ENCODE data around the gene ILK. TPM values are rescaled to one million over a fixed set of nuclear protein-coding genes. Genes with fewer than 3 reads are reported as not detected.

ILK gene
- total RNA-seq, 1 donor from 2014 or later = 209 TPM

- no peak for TF ChIP-seq EZH2 (IDR thresholded peaks at IDR 0.05; ENCODE audit: insufficient read depth, low read length)
- no peak for TF ChIP-seq CTCF (IDR thresholded peaks at IDR 0.05; ENCODE audit: insufficient read depth, low read depth, low read length)
- Histone ChIP-seq H4K20me1 (ENCODE audit: insufficient read depth, low read length) (peaks cover 62% of the 10 kb centered on the region), H3K9ac (ENCODE audit: low read length) (no peak overlapping the region), H3K4me3 (ENCODE audit: insufficient read depth, low read depth, low read length) (no peak overlapping the region), H3K4me1 (ENCODE audit: insufficient read depth, low read length) (peaks cover 12% of the 10 kb centered on the region), H3K9me3 (ENCODE audit: insufficient read depth, low read depth, low read length) (no peaks in the 10 kb centered on the region), H3K27ac (ENCODE audit: low read depth, low read length) (no peak overlapping the region), H3K27me3 (ENCODE audit: insufficient read depth, low read length) (no peaks in the 10 kb centered on the region), H3K4me2 (ENCODE audit: low read length) (no peak overlapping the region), H2AFZ (ENCODE audit: low read depth, low read length) (no peak overlapping the region), H3K79me2 (ENCODE audit: insufficient read depth, low read length) (peaks cover 80% of the 10 kb centered on the region), H3K36me3 (ENCODE audit: insufficient read depth, low read length) (peaks cover 44% of the 10 kb centered on the region)
- H3K4me3 Mint-ChIP-seq (ENCODE audit: unreplicated experiment) = no peak overlapping the region
- H3K27me3 Mint-ChIP-seq (ENCODE audit: low read depth, unreplicated experiment) = no peaks in the 10 kb centered on the region
- H3K36me3 Mint-ChIP-seq (ENCODE audit: low read depth, unreplicated experiment) = peaks cover 17% of the 10 kb centered on the region
- no peaks in the 10 kb centered on the region for H3K9me3 Mint-ChIP-seq (ENCODE audit: unreplicated experiment)
- no peak overlapping the region for H3K27ac Mint-ChIP-seq (ENCODE audit: unreplicated experiment)
- peaks cover 8% of the 10 kb centered on the region for H3K4me1 Mint-ChIP-seq (ENCODE audit: low read depth, unreplicated experiment)
- no peak for FAIRE-seq
- no peak for DNase-seq (ENCODE audit: low read depth)
Measured at GRCh38 chr11:6599881-6600390, 3.6 kb upstream of the ILK start.

DNA sequence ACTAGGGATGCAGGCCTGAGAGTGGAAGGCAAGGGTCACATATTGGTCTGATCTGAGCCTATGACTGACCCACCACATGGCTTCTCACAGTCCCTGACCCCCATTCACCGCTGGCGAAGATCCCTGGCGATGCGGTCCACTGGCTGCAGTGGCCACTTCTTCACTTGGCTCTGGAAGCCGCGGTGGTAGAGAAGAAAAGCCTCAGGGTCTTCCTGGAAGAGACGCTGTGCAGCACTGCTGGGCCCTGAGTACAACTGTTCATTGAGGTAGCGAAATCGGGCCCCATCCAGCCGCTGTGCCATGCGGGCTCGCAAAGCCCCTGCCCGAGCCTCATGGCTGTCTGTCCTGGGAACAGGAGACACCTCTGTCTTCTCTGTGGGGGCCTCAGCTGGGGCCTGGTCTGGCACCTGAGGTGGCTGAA, 2.5 kb upstream of the ILK start:
- no peak for DNase-seq (ENCODE audit: low read depth)
- peaks cover 42% of the 10 kb centered on the region for H3K36me3 ChIP-seq (ENCODE audit: insufficient read depth, low read length)
- H3K27ac Mint-ChIP-seq (ENCODE audit: unreplicated experiment) = no peak overlapping the region
- no peaks in the 10 kb centered on the region for H3K27me3 Mint-ChIP-seq (ENCODE audit: low read depth, unreplicated experiment)
- H3K4me1 Mint-ChIP-seq (ENCODE audit: low read depth, unreplicated experiment) = peaks cover 9% of the 10 kb centered on the region
- H3K4me1 ChIP-seq (ENCODE audit: insufficient read depth, low read length) = peaks cover 21% of the 10 kb centered on the region
- H3K27ac ChIP-seq (ENCODE audit: low read depth, low read length) = no peak overlapping the region
- TF ChIP-seq EZH2 (IDR thresholded peaks at IDR 0.05; ENCODE audit: insufficient read depth, low read length) (no peak), CTCF (IDR thresholded peaks at IDR 0.05; ENCODE audit: insufficient read depth, low read depth, low read length) (no peak)
- H3K9me3 ChIP-seq (ENCODE audit: insufficient read depth, low read depth, low read length) = no peaks in the 10 kb centered on the region
- FAIRE-seq = no peak
- H3K36me3 Mint-ChIP-seq (ENCODE audit: low read depth, unreplicated experiment) = peaks cover 17% of the 10 kb centered on the region
- peaks cover 60% of the 10 kb centered on the region for H4K20me1 ChIP-seq (ENCODE audit: insufficient read depth, low read length)
- no peak overlapping the region for H3K4me3 Mint-ChIP-seq (ENCODE audit: unreplicated experiment)
- no peaks in the 10 kb centered on the region for H3K9me3 Mint-ChIP-seq (ENCODE audit: unreplicated experiment)
- no peak overlapping the region for H3K9ac ChIP-seq (ENCODE audit: low read length)
- peaks cover 92% of the 10 kb centered on the region for H3K79me2 ChIP-seq (ENCODE audit: insufficient read depth, low read length)
- no peak overlapping the region for H3K4me2 ChIP-seq (ENCODE audit: low read length)
- no peak overlapping the region for H3K4me3 ChIP-seq (ENCODE audit: insufficient read depth, low read depth, low read length)
- H2AFZ ChIP-seq (ENCODE audit: low read depth, low read length) = no peak overlapping the region
- H3K27me3 ChIP-seq (ENCODE audit: insufficient read depth, low read length) = no peaks in the 10 kb centered on the region

- FAIRE-seq = no peak
- Histone ChIP-seq H3K4me3 (ENCODE audit: insufficient read depth, low read depth, low read length) (peak overlapping the region; percentile 95), H3K9me3 (ENCODE audit: insufficient read depth, low read depth, low read length) (no peaks in the 10 kb centered on the region), H3K27ac (ENCODE audit: low read depth, low read length) (peak overlapping the region; percentile 85), H2AFZ (ENCODE audit: low read depth, low read length) (no peak overlapping the region), H3K9ac (ENCODE audit: low read length) (peak overlapping the region; percentile 96), H3K79me2 (ENCODE audit: insufficient read depth, low read length) (peaks cover 96% of the 10 kb centered on the region), H3K27me3 (ENCODE audit: insufficient read depth, low read length) (no peaks in the 10 kb centered on the region), H3K4me2 (ENCODE audit: low read length) (peak overlapping the region; percentile 97), H3K4me1 (ENCODE audit: insufficient read depth, low read length) (peaks cover 32% of the 10 kb centered on the region), H3K36me3 (ENCODE audit: insufficient read depth, low read length) (peaks cover 31% of the 10 kb centered on the region), H4K20me1 (ENCODE audit: insufficient read depth, low read length) (peaks cover 54% of the 10 kb centered on the region)
- TF ChIP-seq EZH2 (IDR thresholded peaks at IDR 0.05; ENCODE audit: insufficient read depth, low read length) (no peak), CTCF (IDR thresholded peaks at IDR 0.05; ENCODE audit: insufficient read depth, low read depth, low read length) (no peak)
- Mint-ChIP-seq H3K27ac (ENCODE audit: unreplicated experiment) (peak overlapping the region; percentile 3), H3K27me3 (ENCODE audit: low read depth, unreplicated experiment) (no peaks in the 10 kb centered on the region), H3K4me3 (ENCODE audit: unreplicated experiment) (no peak overlapping the region), H3K36me3 (ENCODE audit: low read depth, unreplicated experiment) (peaks cover 16% of the 10 kb centered on the region), H3K9me3 (ENCODE audit: unreplicated experiment) (no peaks in the 10 kb centered on the region), H3K4me1 (ENCODE audit: low read depth, unreplicated experiment) (peaks cover 18% of the 10 kb centered on the region)
- no peak for DNase-seq (ENCODE audit: low read depth)
Measured at GRCh38 chr11:6602096-6602940, 1.3 kb upstream of the ILK start.
